IMR-90 (cell line): ENCODE results near the gene CALR. TPM values are rescaled to one million over a fixed set of nuclear protein-coding genes. Genes with fewer than 3 reads are reported as not detected.

ENCODE experiments used
- ATAC-seq: fragments of 200-7000 bp; cut with Tn5 transposase; 2 replicates; pipeline ENCODE4 v1.9.1; 2020; ENCODE audit warnings: low read depth, mild to moderate bottlenecking, moderate library complexity
- BruUV-seq: library from RNA; stranded (reverse); fragments of 400-500 nt; replicated peaks from 2 replicates; lab custom pipeline; 2021; lab: Mats Ljungman, UMichigan
- CTCF ChIA-PET: fragments of 300-600 bp; formaldehyde crosslinking; extraction: SDS; loops from one replicate; lab custom pipeline; 2021; ENCODE audit warnings: antibody characterized with exemption; lab: Yijun Ruan, JAX
- POLR2A ChIA-PET: fragments of 300-600 bp; sonication (Branson Sonifier 250); formaldehyde crosslinking; loops from one replicate; lab custom pipeline; 2022; ENCODE audit warnings: antibody characterized with exemption; ENCODE audit not compliant: unreplicated experiment; lab: Charles Lee
- DNase-seq: peaks from one replicate; pipeline ENCODE4 v3.0.0; 2013
- H2AFZ ChIP-seq: replicated peaks from 2 replicates; pipeline ENCODE3; 2013; ENCODE audit warnings: low read length, mild to moderate bottlenecking; ENCODE audit not compliant: poor library complexity
- H2AK5ac ChIP-seq: 2 replicates; pipeline ENCODE4 v1.6.1; 2013; ENCODE audit warnings: low read depth, low read length, inconsistent platforms
- H2AK9ac ChIP-seq: replicated peaks from 2 replicates; pipeline ENCODE3; 2013; ENCODE audit warnings: mild to moderate bottlenecking, low read depth, low read length, moderate library complexity; ENCODE audit not compliant: poor library complexity
- H2BK120ac ChIP-seq: 2 replicates; pipeline ENCODE4 v1.6.1; 2013; ENCODE audit warnings: low read depth, low read length, inconsistent platforms
- H2BK15ac ChIP-seq: 3 replicates; pipeline ENCODE4 v1.6.1; 2013; ENCODE audit warnings: low read depth, low read length, inconsistent platforms
- H2BK20ac ChIP-seq: 2 replicates; pipeline ENCODE4 v1.6.1; 2013; ENCODE audit warnings: low read depth, mild to moderate bottlenecking, inconsistent platforms, low read length, moderate library complexity
- H2BK5ac ChIP-seq: 2 replicates; pipeline ENCODE4 v1.6.1; 2013; ENCODE audit warnings: mild to moderate bottlenecking, low read depth, low read length, inconsistent platforms; ENCODE audit not compliant: poor library complexity, severe bottlenecking
- H3K14ac ChIP-seq: replicated peaks from 2 replicates; pipeline ENCODE4 v1.6.1; 2013; ENCODE audit warnings: low read depth, low read length, inconsistent platforms
- H3K18ac ChIP-seq: 2 replicates; pipeline ENCODE4 v1.6.1; 2013; ENCODE audit warnings: low read depth, low read length, control low read depth
- H3K23ac ChIP-seq: 2 replicates; pipeline ENCODE4 v1.6.1; 2013; ENCODE audit warnings: low read depth, low read length, inconsistent platforms
- H3K27ac ChIP-seq: 2 replicates; pipeline ENCODE4 v1.5.1; 2013; ENCODE audit warnings: mild to moderate bottlenecking, control low read depth, low read length; ENCODE audit not compliant: insufficient read depth
- H3K27me3 ChIP-seq: 2 replicates; pipeline ENCODE4 v1.6.1; 2013; ENCODE audit warnings: low read length; ENCODE audit not compliant: control insufficient read depth, insufficient read depth
- H3K36me3 ChIP-seq: 2 replicates; pipeline ENCODE4 v1.6.1; 2013; ENCODE audit warnings: low read length, mixed read lengths; ENCODE audit not compliant: control insufficient read depth, insufficient read depth
- H3K4ac ChIP-seq: 2 replicates; pipeline ENCODE4 v1.6.1; 2013; ENCODE audit warnings: low read depth, low read length, inconsistent platforms
- H3K4me1 ChIP-seq: 2 replicates; pipeline ENCODE4 v1.6.1; 2013; ENCODE audit warnings: low read length, mixed read lengths; ENCODE audit not compliant: control insufficient read depth, insufficient read depth
- H3K4me2 ChIP-seq: 2 replicates; pipeline ENCODE4 v1.6.1; 2013; ENCODE audit warnings: low read depth, mild to moderate bottlenecking, control low read depth, low read length, moderate library complexity
- H3K4me3 ChIP-seq: 2 replicates; pipeline ENCODE4 v1.5.1; 2013; ENCODE audit warnings: low read depth, mild to moderate bottlenecking, control low read depth, low read length, moderate library complexity; ENCODE audit not compliant: insufficient read depth
- H3K56ac ChIP-seq: 2 replicates; pipeline ENCODE4 v1.6.1; 2013; ENCODE audit warnings: low read length, inconsistent platforms; ENCODE audit not compliant: insufficient read depth; ENCODE audit errors: extremely low read depth
- H3K79me1 ChIP-seq, 2 experiments: 2 replicates each; pipeline ENCODE4 v1.6.1; 2013; ENCODE audit warnings: low read length in 2 of 2, inconsistent platforms in 1 of 2, low read depth in 1 of 2
- H3K9ac ChIP-seq: 2 replicates; pipeline ENCODE4 v1.6.1; 2013; ENCODE audit warnings: low read depth, low read length, control low read depth
- H3K9me1 ChIP-seq: 2 replicates; pipeline ENCODE4 v1.6.1; 2013; ENCODE audit warnings: low read length, inconsistent platforms; ENCODE audit not compliant: insufficient read depth
- H3K9me3 ChIP-seq: 2 replicates; pipeline ENCODE4 v1.6.1; 2013; ENCODE audit warnings: low read length; ENCODE audit not compliant: control insufficient read depth, insufficient read depth
- H4K20me1 ChIP-seq: 2 replicates; pipeline ENCODE4 v1.6.1; 2013; ENCODE audit warnings: low read length, inconsistent platforms; ENCODE audit not compliant: insufficient read depth
- H4K5ac ChIP-seq: 2 replicates; pipeline ENCODE4 v1.6.1; 2013; ENCODE audit warnings: mild to moderate bottlenecking, low read depth, low read length, control low read depth
- H4K8ac ChIP-seq, 2 experiments: 2 replicates each; pipeline ENCODE4 v1.6.1; 2013; ENCODE audit warnings: low read depth in 2 of 2, low read length in 2 of 2, control low read depth in 1 of 2, inconsistent platforms in 1 of 2
- H4K91ac ChIP-seq: 2 replicates; pipeline ENCODE4 v1.6.1; 2013; ENCODE audit warnings: low read depth, low read length, inconsistent platforms; ENCODE audit not compliant: insufficient read depth
- BHLHE40 ChIP-seq: fragments of 150-350 bp; IDR thresholded peaks from 2 replicates; pipeline ENCODE4 v1.6.1; 2016; ENCODE audit warnings: mild to moderate bottlenecking, low read depth, low read length
- CEBPB ChIP-seq: IDR thresholded peaks from 2 replicates; pipeline ENCODE4 v1.6.1; 2012; ENCODE audit warnings: low read depth, low read length, improper control_type of control experiment
- CHD1 ChIP-seq: IDR thresholded peaks from 2 replicates; pipeline ENCODE4 v1.6.1; 2012; ENCODE audit warnings: low read depth, low read length, improper control_type of control experiment
- ELK1 ChIP-seq: fragments of 150-350 bp; IDR thresholded peaks from 2 replicates; pipeline ENCODE4 v1.6.1; 2016; ENCODE audit warnings: low read depth, mild to moderate bottlenecking, low read length, moderate library complexity, borderline replicate concordance
- MXI1 ChIP-seq: IDR thresholded peaks from 2 replicates; pipeline ENCODE4 v1.6.1; 2012; ENCODE audit warnings: low read depth, mild to moderate bottlenecking, low read length, moderate library complexity, borderline replicate concordance
- NFE2L2 ChIP-seq: fragments of 150-350 bp; IDR thresholded peaks from 2 replicates; pipeline ENCODE4 v1.6.1; 2016; ENCODE audit warnings: low read depth, mild to moderate bottlenecking, low read length
- POLR2A ChIP-seq: IDR thresholded peaks from 2 replicates; pipeline ENCODE4 v1.6.1; 2012; ENCODE audit warnings: mild to moderate bottlenecking, low read depth, low read length
- RAD21 ChIP-seq: IDR thresholded peaks from 2 replicates; pipeline ENCODE4 v1.6.1; 2012; ENCODE audit warnings: low read length, improper control_type of control experiment
- RCOR1 ChIP-seq: IDR thresholded peaks from 2 replicates; pipeline ENCODE4 v1.6.1; 2012; ENCODE audit warnings: mild to moderate bottlenecking, low read length, improper control_type of control experiment; ENCODE audit not compliant: insufficient replicate concordance
- SMC3 ChIP-seq: fragments of 150-350 bp; IDR thresholded peaks from 2 replicates; pipeline ENCODE4 v1.6.1; 2016; ENCODE audit warnings: low read depth, mild to moderate bottlenecking, antibody characterized with exemption, low read length, moderate library complexity
- WGBS, 2 experiments: methylation state at CpG; one replicate each; pipeline versions ENCODE4 v1.1.5 to v1.1.7; 2013; ENCODE audit warnings: missing lambda C conversion rate in 2 of 2; ENCODE audit not compliant: insufficient read length in 1 of 2; ENCODE audit errors: extremely low coverage in 2 of 2; 5-methylcytosine and 5-hydroxymethylcytosine counted together
- dilution Hi-C: fragments of 300-500 bp; cut with HindIII; formaldehyde crosslinking; loops from one replicate; pipeline ENCODE4 v1.14.3; 2018; ENCODE audit warnings: low sequenced_read_pairs; ENCODE audit not compliant: unreplicated experiment
- in situ Hi-C: fragments of 300-500 bp; cut with MboI; formaldehyde crosslinking; loops from 3 replicates; pipeline ENCODE4 v1.14.3; 2019; ENCODE audit warnings: low sequenced_read_pairs, inconsistent platforms, mixed read lengths
- intact Hi-C: fragments of 100-400 bp; cut with micrococcal nuclease; formaldehyde crosslinking; loops from 2 replicates; pipeline ENCODE4 v1.10.0; 2022
- polyA plus RNA-seq, 3 experiments: library from polyadenylated mRNA; depleted of rRNA; stranded (reverse); fragments of >200 nt; gene quantifications; 2 replicates each; pipeline ENCODE4 v1.2.3, GENCODE V29; 2012; ENCODE audit warnings: low replicate concordance in 1 of 3
- total RNA-seq: library from RNA; depleted of rRNA; stranded (reverse); fragments of >200 nt; gene quantifications from 2 replicates; pipeline ENCODE4 v1.2.3, GENCODE V29; 2012
- TF ChIP-seq, protein P1 (sequence below): conservative IDR thresholded peaks from 2 replicates; pipeline ENCODE4 v1.5.1; 2012; ENCODE audit warnings: mild to moderate bottlenecking, low read depth, low read length, improper control_type of control experiment
- TF ChIP-seq, protein P2 (sequence below): fragments of 150-350 bp; IDR thresholded peaks from 2 replicates; pipeline ENCODE4 v1.6.1; 2017; ENCODE audit warnings: mild to moderate bottlenecking, antibody characterized with exemption, low read length, low read depth

The CALR gene
- total and polyA plus RNA-seq, 2 of the 4 experiments (the other 2 are of a cell fraction) = 1,932 to 3,358 TPM

GRCh38 chr19:12992729-12993128, 54.3 kb downstream of the CALR start:
- no peak overlapping the region for H2AK9ac ChIP-seq
- H2BK15ac ChIP-seq = no peak overlapping the region
- H3K56ac ChIP-seq = no peak overlapping the region
- no peak overlapping the region for H3K14ac ChIP-seq
- WGBS, 2 experiments = no CpG with 5 or more reads among the region's 11 CpGs
- in situ Hi-C loops = loop anchor here (25.0 kb wide), 1 partner anchor 745 kb away; a partner anchor contains a TSS
- peaks cover 12% of the 10 kb centered on the region for H4K20me1 ChIP-seq
- dilution Hi-C loops = no loop called here
- TF ChIP-seq BHLHE40 (no peak), ELK1 (no peak), CHD1 (no peak), MXI1 (no peak), SMC3 (no peak), RCOR1 (no peak), NFE2L2 (no peak), CEBPB (no peak), POLR2A (no peak), RAD21 (no peak)
- TF ChIP-seq, protein P1, sequence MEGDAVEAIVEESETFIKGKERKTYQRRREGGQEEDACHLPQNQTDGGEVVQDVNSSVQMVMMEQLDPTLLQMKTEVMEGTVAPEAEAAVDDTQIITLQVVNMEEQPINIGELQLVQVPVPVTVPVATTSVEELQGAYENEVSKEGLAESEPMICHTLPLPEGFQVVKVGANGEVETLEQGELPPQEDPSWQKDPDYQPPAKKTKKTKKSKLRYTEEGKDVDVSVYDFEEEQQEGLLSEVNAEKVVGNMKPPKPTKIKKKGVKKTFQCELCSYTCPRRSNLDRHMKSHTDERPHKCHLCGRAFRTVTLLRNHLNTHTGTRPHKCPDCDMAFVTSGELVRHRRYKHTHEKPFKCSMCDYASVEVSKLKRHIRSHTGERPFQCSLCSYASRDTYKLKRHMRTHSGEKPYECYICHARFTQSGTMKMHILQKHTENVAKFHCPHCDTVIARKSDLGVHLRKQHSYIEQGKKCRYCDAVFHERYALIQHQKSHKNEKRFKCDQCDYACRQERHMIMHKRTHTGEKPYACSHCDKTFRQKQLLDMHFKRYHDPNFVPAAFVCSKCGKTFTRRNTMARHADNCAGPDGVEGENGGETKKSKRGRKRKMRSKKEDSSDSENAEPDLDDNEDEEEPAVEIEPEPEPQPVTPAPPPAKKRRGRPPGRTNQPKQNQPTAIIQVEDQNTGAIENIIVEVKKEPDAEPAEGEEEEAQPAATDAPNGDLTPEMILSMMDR = no peak
- TF ChIP-seq, protein P2, sequence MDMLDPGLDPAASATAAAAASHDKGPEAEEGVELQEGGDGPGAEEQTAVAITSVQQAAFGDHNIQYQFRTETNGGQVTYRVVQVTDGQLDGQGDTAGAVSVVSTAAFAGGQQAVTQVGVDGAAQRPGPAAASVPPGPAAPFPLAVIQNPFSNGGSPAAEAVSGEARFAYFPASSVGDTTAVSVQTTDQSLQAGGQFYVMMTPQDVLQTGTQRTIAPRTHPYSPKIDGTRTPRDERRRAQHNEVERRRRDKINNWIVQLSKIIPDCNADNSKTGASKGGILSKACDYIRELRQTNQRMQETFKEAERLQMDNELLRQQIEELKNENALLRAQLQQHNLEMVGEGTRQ = no peak
- BruUV-seq = no TSS peak
- H3K79me1 ChIP-seq = peaks cover 8 to 22% of the 10 kb centered on the region in 2 experiments; a peak in 3 of 4 replicates
- no peaks in the 10 kb centered on the region for H3K9me3 ChIP-seq
- H3K4me2 ChIP-seq = no peak overlapping the region
- no peak overlapping the region for H3K4me3 ChIP-seq
- no peak for DNase-seq
- no peaks in the 10 kb centered on the region for H3K27me3 ChIP-seq
- H2AK5ac ChIP-seq = no peak overlapping the region
- H2AFZ ChIP-seq = no peak overlapping the region
- H3K36me3 ChIP-seq = no peaks in the 10 kb centered on the region
- H4K91ac ChIP-seq = no peak overlapping the region
- no peak for ATAC-seq
- H3K4me1 ChIP-seq = peaks cover 12% of the 10 kb centered on the region
- ChIA-PET POLR2A (no interaction called here), CTCF (interaction anchor here (3.3 kb wide), 1 partner anchor 69 kb away, joined by 10 read pairs; no protein-coding TSS in a partner anchor)
- H4K8ac ChIP-seq = no peak overlapping the region
- no peak overlapping the region for H2BK5ac ChIP-seq
- no peak overlapping the region for H3K9ac ChIP-seq
- no peak overlapping the region for H2BK20ac ChIP-seq
- no peak overlapping the region for H3K27ac ChIP-seq
- H3K23ac ChIP-seq = no peak overlapping the region
- H3K4ac ChIP-seq = no peak overlapping the region
- no peak overlapping the region for H3K18ac ChIP-seq
- H4K5ac ChIP-seq = no peak overlapping the region
- peaks cover 10% of the 10 kb centered on the region; the same call in 1 of the 2 replicates for H3K9me1 ChIP-seq
- H2BK120ac ChIP-seq = no peak overlapping the region
- intact Hi-C loops = no loop called here
